Measurements from ENCODE around the gene TENM3.

TENM3 gene

GRCh38 chr4:182818926-182819730, 575.9 kb downstream of the TENM3 start:
- no peak for TF ChIP-seq POU6F1 (CRISPR knock-in tag; IDR thresholded peaks at IDR 0.05; ENCODE audit: borderline replicate concordance, low read depth)
- no peak for TF ChIP-seq RARB (CRISPR knock-in tag; IDR thresholded peaks at IDR 0.05)
- TF ChIP-seq ZNF70 (CRISPR knock-in tag; IDR thresholded peaks at IDR 0.05): no peak
- no peak for TF ChIP-seq TOX (CRISPR knock-in tag; IDR thresholded peaks at IDR 0.05; ENCODE audit: borderline replicate concordance)
- no peak for TF ChIP-seq CSDC2 (CRISPR knock-in tag; IDR thresholded peaks at IDR 0.05)
- no peak for TF ChIP-seq OSR1 (CRISPR knock-in tag; IDR thresholded peaks at IDR 0.05)
- no peak for TF ChIP-seq ZFP30 (CRISPR knock-in tag; IDR thresholded peaks at IDR 0.05)
- TF ChIP-seq CREB5 (CRISPR knock-in tag; IDR thresholded peaks at IDR 0.05; ENCODE audit: low read depth): no peak
- TF ChIP-seq ZNF565 (CRISPR knock-in tag; conservative IDR thresholded peaks at IDR 0.05; ENCODE audit: low read depth): no peak
- TF ChIP-seq CSRNP3 (CRISPR knock-in tag; IDR thresholded peaks at IDR 0.05): no peak
- TF ChIP-seq TCF4 (CRISPR knock-in tag; IDR thresholded peaks at IDR 0.05; ENCODE audit: borderline replicate concordance): no peak
- ATAC-seq: no peak

GRCh38 chr4:182819751-182820150, 576.5 kb downstream of the TENM3 start:
- no peak for TF ChIP-seq TCF4 (CRISPR knock-in tag; IDR thresholded peaks at IDR 0.05; ENCODE audit: borderline replicate concordance)
- no peak for TF ChIP-seq OSR1 (CRISPR knock-in tag; IDR thresholded peaks at IDR 0.05)
- TF ChIP-seq GLIS3 (CRISPR knock-in tag; IDR thresholded peaks at IDR 0.05): no peak
- no peak for TF ChIP-seq ZNF8 (CRISPR knock-in tag; IDR thresholded peaks at IDR 0.05)
- TF ChIP-seq CSRNP3 (CRISPR knock-in tag; IDR thresholded peaks at IDR 0.05): no peak
- no peak for TF ChIP-seq ISL1 (CRISPR knock-in tag; IDR thresholded peaks at IDR 0.05)
- no peak for TF ChIP-seq CSDC2 (CRISPR knock-in tag; IDR thresholded peaks at IDR 0.05)
- TF ChIP-seq TSHZ2 (CRISPR knock-in tag; IDR thresholded peaks at IDR 0.05): no peak
- no peak for TF ChIP-seq PATZ1 (CRISPR knock-in tag; IDR thresholded peaks at IDR 0.05; ENCODE audit: borderline replicate concordance)
- TF ChIP-seq PPARA (CRISPR knock-in tag; IDR thresholded peaks at IDR 0.05; ENCODE audit: borderline replicate concordance): no peak
- TF ChIP-seq ZC3H10 (CRISPR knock-in tag; IDR thresholded peaks at IDR 0.05): no peak
- ATAC-seq: no peak

GRCh38 chr4:182822554-182822953, 579.4 kb downstream of the TENM3 start:
- ATAC-seq: no peak
- TF ChIP-seq POU6F1 (CRISPR knock-in tag; IDR thresholded peaks at IDR 0.05; ENCODE audit: borderline replicate concordance, low read depth): no peak
- no peak for TF ChIP-seq ISL1 (CRISPR knock-in tag; IDR thresholded peaks at IDR 0.05)
- no peak for TF ChIP-seq ZFP3 (CRISPR knock-in tag; IDR thresholded peaks at IDR 0.05)
- no peak for TF ChIP-seq CSRNP3 (CRISPR knock-in tag; IDR thresholded peaks at IDR 0.05)
- no peak for TF ChIP-seq CREB5 (CRISPR knock-in tag; IDR thresholded peaks at IDR 0.05; ENCODE audit: low read depth)
- TF ChIP-seq TCF4 (CRISPR knock-in tag; IDR thresholded peaks at IDR 0.05; ENCODE audit: borderline replicate concordance): no peak
- no peak for TF ChIP-seq ZC3H10 (CRISPR knock-in tag; IDR thresholded peaks at IDR 0.05)
